ENCODE results near the gene SHC3.

The SHC3 gene

DNA sequence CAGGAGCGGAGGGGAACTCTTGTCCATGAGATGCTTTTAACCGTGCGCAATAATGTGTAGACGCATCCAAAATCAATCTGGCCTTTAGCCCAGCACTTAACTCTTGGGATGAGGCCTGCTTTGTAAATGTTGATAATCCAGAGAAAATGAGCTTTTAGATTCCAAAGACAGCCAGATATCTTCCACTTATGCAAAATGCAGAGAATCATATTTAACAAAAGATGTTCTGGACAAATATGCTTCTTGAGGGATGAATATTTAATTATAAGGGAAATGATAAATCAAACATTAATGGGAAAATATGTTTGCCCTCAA, 181.7 kb downstream of the SHC3 start:
- no peak for DNase-seq

GRCh38 chr9:88996046-88996920, 182.3 kb downstream of the SHC3 start:
- no peak for DNase-seq

- no peak for DNase-seq
Measured at GRCh38 chr9:88995627-88996026, 183.0 kb downstream of the SHC3 start.

- no peak for DNase-seq
Measured at GRCh38 chr9:88995200-88995577, 183.4 kb downstream of the SHC3 start.

DNA sequence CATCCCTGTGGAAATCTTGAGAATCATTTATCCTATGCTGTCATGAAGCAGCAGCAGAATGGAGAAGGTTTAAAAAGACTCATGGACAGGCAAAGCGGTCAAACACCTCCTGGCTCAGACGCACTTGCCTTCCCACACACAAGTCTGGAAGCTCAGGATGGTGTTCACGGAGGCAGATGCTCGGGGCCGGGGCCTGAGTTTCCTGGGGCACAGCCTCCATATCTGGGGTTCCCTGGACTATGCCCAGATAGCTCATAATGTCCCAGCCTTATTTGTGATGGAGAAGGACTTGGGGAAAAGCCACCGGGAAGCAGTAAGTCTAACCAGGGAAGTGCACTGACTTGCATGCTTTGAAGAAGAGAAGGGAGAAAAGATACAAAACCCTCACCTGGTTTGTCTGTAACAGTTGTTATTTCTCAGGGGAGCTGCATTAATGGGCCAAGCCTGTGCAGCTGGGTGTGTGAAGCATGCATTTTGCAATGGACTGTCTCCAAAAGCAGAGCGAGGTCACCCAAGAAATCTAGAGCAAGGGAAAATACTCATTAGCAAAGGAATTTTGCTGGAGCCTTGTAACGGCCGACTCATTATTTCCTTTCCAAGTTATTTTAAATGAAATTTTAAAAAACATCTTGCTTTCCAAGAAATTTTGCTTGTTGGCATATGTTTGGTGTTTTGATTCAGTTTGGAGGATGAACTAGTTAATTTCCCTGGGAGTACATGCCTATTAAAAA, 184.0 kb downstream of the SHC3 start:
- no peak for DNase-seq

GRCh38 chr9:88993871-88994460, 184.7 kb downstream of the SHC3 start:
- DNase-seq = no peak

DNA sequence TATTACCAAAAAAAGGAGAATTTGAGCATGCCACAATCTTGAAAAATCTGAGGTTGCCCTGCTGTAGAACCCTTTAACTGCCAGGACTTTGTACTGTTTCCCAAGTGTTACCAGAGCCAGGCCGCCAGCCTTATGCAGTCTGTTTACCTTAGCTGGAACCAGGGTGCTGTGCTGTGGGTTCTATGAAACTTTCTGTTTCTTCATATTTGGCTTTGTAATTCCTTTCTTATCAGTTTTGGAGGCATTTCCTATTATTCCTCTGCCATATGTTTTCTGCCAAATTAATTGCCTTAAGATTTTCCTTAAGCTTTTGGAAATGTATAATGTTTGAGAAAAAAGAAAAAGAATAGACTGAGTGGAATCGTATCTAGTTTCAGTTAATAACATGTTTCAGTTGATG, 185.3 kb downstream of the SHC3 start:
- no peak for DNase-seq

- DNase-seq = no peak
Measured at GRCh38 chr9:88992556-88992955, 186.1 kb downstream of the SHC3 start.

DNA sequence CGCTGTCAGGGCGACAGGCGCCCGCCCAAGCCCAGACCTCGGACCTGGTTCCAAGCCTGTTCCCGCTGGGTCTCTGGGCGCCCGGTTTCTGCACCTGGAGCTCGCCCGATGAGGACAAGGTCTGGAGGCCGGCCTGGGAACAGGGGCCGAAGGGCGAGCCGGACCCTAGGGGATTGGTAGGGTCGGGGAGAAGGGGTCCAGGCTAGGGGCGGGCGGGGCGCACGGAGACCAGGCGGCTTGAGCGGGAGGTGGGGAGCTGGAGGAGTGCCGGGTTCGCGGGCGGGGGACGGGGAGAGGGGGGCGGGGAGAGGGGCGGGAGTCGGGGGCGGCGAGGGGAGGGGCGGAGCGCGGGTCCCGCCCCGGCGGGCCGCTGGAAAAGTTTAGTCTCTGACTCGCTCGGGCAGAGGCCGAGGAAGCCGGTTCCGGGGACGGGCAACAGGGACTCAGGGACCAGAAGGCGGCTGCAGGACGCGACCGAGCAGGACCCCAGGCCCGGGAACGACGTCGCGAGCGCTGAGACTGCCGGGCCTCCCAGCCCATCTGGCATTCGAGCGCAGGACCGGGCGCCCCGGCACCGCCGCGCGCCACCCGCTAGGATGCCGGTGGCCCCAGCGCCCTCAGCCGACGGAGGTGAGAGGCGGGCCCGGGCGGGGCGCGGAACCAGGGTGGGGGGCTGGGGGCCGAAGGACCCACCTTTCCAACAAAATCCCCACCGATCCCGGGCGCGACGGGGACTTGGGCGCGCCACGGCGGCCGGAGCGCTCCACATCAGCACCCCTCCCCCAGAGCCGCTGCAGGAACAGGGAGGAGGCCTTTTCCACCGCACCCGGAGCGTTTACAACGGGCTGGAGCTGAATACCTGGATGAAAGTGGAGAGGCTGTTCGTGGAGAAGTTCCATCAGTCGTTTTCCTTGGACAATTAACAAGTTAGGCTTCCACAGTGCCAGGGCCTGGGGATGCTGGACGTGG, 187.3 kb downstream of the SHC3 start, which contains the start of gene S1PR3:
TSS of gene S1PR3 (plus strand) at position 403 of the 969 bp plus-strand sequence. CDS start 9,733 bp downstream, outside the sequence.
- DNase-seq = no peak

DNA sequence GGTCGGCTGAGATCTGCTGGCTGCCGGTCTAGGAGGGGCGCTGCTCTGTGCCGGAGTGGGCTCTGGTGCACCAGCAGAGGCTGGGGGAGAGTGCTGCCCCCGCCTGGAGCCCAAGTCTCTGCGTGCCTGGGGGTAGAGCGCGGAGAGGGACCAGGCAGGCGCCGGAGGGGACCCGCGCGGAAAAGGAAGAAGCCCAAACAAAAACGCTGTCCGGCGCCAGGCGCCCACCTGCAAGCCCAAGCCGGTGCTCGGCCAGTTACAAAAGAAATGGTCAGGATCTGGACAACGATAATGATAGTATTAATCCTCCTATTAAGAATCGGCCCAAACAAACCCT, 187.9 kb downstream of the SHC3 start:
- no peak for DNase-seq

DNA sequence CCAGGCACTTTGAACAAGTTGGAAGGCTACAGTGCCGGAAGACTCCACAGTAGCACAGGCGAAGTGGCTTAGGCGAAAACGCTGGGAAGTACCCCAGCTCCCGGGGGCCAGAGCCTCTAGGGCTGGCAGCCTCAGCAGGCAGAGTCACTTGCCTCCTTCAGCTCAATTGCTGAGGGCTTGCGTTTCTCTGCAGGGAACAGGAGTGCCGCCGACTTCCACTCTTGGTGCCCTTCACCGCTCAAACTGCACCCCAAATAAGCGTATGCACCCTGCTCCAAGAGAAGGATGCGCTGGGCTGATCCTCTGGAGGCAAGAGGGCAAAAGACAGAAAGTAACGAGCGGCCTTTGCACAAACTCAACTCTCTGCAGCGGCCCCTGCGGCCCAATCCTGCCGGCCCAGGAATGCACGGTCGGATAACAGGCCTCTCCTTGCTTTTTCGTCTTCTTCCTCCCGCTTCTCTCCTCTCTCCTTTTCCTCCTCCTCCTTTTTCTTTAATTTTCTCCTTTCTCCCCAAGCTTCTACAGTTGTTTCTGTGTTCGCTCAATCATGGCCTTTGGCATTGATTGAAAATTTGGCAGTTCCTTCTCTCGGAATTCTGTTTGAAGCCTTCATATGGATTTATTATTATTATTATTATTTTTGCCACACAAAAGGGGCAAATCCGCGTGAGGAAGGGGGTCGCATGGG, 188.4 kb downstream of the SHC3 start:
- DNase-seq = no peak

GRCh38 chr9:88988796-88989641, 189.6 kb downstream of the SHC3 start:
- DNase-seq = no peak

- no peak for DNase-seq
Measured at GRCh38 chr9:88987661-88988060, 191.0 kb downstream of the SHC3 start.

DNA sequence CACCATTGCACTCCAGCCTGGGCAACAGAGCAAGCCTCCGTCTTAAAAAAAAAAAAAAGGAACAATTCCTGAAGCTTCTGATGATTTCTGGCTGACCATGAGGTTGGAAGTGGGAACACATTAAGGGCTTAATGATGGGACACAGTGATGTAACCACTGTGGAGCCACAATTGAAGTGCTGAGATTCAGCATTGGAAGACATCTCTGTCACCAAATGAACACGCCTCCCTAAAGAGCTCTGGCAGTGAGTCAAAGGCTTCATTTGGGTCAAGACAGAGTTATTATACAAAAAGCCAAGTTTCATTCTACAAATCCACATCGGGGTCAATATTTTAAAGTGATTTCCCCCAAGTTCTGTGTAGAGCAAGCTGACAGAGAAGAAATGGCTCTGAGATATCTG, 191.8 kb downstream of the SHC3 start:
- DNase-seq = no peak

DNA sequence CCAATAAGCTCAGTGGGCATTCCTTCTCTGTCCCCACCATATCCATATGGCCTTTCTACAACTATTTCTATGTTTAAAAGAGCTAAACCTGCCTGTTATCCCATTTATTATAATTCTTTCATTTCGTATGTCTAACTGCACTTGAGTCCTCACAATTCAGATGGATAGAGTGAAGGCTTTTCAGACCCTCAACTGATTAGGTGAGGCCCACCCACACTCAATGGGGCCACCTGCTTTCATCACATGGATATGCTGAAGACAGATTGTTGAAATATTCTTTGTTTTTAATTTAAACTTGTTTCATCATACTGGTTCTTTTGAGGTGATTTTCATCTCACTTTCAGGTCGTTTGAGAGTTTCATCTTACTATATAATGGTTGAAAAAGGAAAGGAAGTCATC, 193.0 kb downstream of the SHC3 start:
- DNase-seq = no peak

GRCh38 chr9:88984543-88984883, 194.1 kb downstream of the SHC3 start:
- no peak for DNase-seq

DNA sequence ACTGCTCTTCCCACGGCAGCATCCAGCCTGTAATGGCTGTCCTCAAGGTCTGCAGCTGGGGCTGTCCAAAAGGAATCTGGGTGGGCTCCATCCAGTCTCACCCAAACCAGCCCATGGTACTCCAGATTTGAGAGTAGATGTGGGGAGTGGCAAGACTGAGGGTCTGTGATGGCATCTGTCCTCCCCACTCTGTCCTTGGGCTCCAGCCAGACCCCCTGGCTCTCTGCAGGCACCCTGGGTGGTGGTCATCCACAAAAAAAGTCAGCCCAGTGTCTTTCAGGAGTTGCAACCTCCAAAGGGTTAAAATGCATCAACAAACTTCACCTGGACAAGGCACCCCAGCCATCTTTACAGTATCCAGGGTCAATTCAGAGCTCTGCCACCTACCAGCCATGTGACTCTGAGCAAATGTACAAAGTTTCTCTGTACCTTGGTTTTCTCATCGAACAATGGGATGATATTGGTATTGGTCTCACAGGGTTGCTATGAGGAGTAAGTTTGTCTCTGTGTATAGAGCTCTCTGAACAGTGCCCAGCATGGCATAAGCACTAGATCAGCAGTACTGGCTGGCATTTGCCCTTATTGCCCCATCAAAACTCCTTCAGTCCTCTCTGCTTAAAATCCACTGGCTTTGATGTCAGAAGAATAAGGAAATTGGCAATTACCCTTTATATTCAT, 194.6 kb downstream of the SHC3 start:
- no peak for DNase-seq

- no peak for DNase-seq
Measured at GRCh38 chr9:88980740-88981203, 197.8 kb downstream of the SHC3 start.

DNA sequence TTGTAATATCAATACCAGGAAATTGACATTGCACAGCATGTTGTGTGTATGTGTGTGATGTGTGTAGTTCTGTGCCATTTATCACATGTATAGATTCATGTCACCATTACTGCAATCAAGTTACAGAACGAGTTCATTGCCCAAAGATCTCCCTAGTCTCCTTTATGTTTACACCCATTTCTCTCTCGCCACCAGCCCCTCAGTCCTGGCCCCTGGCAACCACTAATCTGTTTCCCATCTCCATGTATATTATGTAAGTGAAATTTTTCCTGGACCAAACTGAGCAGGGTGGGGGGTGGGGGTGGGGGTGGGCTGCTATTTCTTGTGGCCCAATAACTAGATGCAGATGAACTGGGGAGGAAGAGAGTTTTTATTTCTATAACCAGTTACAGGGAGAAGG, 198.8 kb downstream of the SHC3 start:
- no peak for DNase-seq

DNA sequence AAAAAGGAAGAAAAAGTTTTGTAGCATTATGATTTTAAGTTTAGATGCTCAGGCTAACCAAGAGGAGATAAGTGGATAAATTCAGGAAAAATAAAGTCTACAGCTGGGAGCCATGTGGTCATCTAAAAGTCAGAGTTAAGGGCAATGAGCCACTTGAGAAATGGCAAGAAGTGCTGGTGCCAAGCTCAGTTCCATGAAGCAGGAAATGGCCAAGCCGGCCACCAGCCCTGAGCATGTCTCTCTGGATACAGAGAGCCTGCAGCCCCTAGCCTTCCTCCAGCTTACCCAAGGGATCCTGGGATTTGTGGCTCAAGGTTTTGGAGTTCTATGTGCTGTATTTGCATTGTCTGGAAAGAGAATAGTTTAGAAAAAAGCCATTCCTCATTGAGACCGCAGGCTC, 199.6 kb downstream of the SHC3 start:
- DNase-seq = no peak

GRCh38 chr9:88978034-88978433, 200.6 kb downstream of the SHC3 start:
- no peak for DNase-seq
